Gastrocnemius medialis (tissue), 4 donors: ENCODE results near the gene WWOX.

ENCODE experiments used
- POLR2A ChIP-seq, 2 donors: fragments of 450-650 bp; IDR thresholded peaks; one replicate each; pipeline ENCODE4 v1.6.1; 2017; ENCODE audit warnings: antibody characterized with exemption in 2 of 2, mild to moderate bottlenecking in 2 of 2, moderate library complexity in 2 of 2
- TF ChIP-seq, protein P1 (sequence below), 5 experiments: fragments of 450-650 bp in 3 of 5; fragments of 200-600 bp in 2 of 5; sonication (generic) in 2 of 5; IDR thresholded peaks in 4 of 5; conservative IDR thresholded peaks in 1 of 5; 1 replicate in 4 of 5; 2 replicates in 1 of 5; pipeline ENCODE4 v1.5.1; 2016 to 2019; ENCODE audit warnings: antibody characterized with exemption in 5 of 5, mild to moderate bottlenecking in 3 of 5, moderate library complexity in 3 of 5

DNA sequence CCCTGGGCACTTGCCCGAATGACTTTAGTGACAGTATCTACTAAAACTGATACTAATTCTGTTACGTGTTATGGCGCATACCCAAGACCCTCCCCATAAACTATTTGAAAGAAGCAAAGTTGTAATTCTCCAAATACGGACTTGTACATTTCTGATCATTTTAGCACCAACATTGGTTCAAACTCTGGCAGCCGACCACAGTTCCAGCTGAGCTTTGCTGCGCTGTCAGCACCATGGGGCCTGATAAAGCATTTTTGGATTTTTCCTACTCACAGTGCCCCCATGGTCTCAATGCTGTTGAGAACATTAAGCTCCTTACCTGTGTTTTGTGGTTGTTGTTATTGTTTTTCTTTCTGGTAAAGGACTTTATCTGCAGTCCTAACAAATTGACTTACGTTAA is 1040.3 kb downstream of the WWOX start:
- TF ChIP-seq, protein P1, sequence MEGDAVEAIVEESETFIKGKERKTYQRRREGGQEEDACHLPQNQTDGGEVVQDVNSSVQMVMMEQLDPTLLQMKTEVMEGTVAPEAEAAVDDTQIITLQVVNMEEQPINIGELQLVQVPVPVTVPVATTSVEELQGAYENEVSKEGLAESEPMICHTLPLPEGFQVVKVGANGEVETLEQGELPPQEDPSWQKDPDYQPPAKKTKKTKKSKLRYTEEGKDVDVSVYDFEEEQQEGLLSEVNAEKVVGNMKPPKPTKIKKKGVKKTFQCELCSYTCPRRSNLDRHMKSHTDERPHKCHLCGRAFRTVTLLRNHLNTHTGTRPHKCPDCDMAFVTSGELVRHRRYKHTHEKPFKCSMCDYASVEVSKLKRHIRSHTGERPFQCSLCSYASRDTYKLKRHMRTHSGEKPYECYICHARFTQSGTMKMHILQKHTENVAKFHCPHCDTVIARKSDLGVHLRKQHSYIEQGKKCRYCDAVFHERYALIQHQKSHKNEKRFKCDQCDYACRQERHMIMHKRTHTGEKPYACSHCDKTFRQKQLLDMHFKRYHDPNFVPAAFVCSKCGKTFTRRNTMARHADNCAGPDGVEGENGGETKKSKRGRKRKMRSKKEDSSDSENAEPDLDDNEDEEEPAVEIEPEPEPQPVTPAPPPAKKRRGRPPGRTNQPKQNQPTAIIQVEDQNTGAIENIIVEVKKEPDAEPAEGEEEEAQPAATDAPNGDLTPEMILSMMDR (IDR thresholded peaks at IDR 0.05 in 4 of 5, conservative IDR thresholded peaks at IDR 0.05 in 1 of 5): no peak
- no peak for TF ChIP-seq POLR2A (IDR thresholded peaks at IDR 0.05)
